ENCODE data around the gene KCND3. TPM values are rescaled to one million over a fixed set of nuclear protein-coding genes. Genes with fewer than 3 reads are reported as not detected.

The KCND3 gene
- total and polyA plus RNA-seq, 2 of the 4 experiments (the other 2 are of a cell fraction), result under 0.01 to 0.03 TPM

- H3K9me3 ChIP-seq (ENCODE audit: control insufficient read depth, insufficient read depth, low read length), result no peaks in the 10 kb centered on the region
- H2BK15ac ChIP-seq (ENCODE audit: low read depth, low read length), result no peak overlapping the region
- in situ Hi-C loops (cut with MboI; ENCODE audit: low sequenced_read_pairs), result no loop called here
- H3K27me3 ChIP-seq (ENCODE audit: control insufficient read depth, insufficient read depth, low read length), result peaks cover 3% of the 10 kb centered on the region
- H3K14ac ChIP-seq (replicated peaks; ENCODE audit: low read depth, low read length), result no peak overlapping the region
- no peak overlapping the region for H4K91ac ChIP-seq (ENCODE audit: insufficient read depth, low read depth, low read length)
- no peaks in the 10 kb centered on the region for H4K20me1 ChIP-seq (ENCODE audit: insufficient read depth, low read length)
- H4K5ac ChIP-seq (ENCODE audit: low read depth, low read length), result no peak overlapping the region
- no peak overlapping the region for H3K4ac ChIP-seq (ENCODE audit: low read depth, low read length)
- POLR2A ChIA-PET (ENCODE audit: unreplicated experiment), result no interaction called here
- H2AK9ac ChIP-seq (replicated peaks; ENCODE audit: low read depth, low read length, poor library complexity), result no peak overlapping the region
- no peak overlapping the region for H3K9ac ChIP-seq (ENCODE audit: low read depth, low read length)
- no peaks in the 10 kb centered on the region for H3K36me3 ChIP-seq (ENCODE audit: control insufficient read depth, insufficient read depth, low read length)
- BruUV-seq (replicated peaks), result no TSS peak
- no peak overlapping the region for H2AFZ ChIP-seq (replicated peaks; ENCODE audit: low read length, poor library complexity)
- no peak for TF ChIP-seq RAD21 (IDR thresholded peaks at IDR 0.05; ENCODE audit: low read length)
- TF ChIP-seq, protein P1, sequence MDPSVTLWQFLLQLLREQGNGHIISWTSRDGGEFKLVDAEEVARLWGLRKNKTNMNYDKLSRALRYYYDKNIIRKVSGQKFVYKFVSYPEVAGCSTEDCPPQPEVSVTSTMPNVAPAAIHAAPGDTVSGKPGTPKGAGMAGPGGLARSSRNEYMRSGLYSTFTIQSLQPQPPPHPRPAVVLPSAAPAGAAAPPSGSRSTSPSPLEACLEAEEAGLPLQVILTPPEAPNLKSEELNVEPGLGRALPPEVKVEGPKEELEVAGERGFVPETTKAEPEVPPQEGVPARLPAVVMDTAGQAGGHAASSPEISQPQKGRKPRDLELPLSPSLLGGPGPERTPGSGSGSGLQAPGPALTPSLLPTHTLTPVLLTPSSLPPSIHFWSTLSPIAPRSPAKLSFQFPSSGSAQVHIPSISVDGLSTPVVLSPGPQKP (IDR thresholded peaks at IDR 0.05; ENCODE audit: borderline replicate concordance, low read depth, low read length), result no peak
- TF ChIP-seq, protein P2, sequence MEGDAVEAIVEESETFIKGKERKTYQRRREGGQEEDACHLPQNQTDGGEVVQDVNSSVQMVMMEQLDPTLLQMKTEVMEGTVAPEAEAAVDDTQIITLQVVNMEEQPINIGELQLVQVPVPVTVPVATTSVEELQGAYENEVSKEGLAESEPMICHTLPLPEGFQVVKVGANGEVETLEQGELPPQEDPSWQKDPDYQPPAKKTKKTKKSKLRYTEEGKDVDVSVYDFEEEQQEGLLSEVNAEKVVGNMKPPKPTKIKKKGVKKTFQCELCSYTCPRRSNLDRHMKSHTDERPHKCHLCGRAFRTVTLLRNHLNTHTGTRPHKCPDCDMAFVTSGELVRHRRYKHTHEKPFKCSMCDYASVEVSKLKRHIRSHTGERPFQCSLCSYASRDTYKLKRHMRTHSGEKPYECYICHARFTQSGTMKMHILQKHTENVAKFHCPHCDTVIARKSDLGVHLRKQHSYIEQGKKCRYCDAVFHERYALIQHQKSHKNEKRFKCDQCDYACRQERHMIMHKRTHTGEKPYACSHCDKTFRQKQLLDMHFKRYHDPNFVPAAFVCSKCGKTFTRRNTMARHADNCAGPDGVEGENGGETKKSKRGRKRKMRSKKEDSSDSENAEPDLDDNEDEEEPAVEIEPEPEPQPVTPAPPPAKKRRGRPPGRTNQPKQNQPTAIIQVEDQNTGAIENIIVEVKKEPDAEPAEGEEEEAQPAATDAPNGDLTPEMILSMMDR (conservative IDR thresholded peaks at IDR 0.05; ENCODE audit: low read depth, low read length), result no peak
- TF ChIP-seq SMC3 (IDR thresholded peaks at IDR 0.05; ENCODE audit: low read depth, low read length), result no peak
- TF ChIP-seq BHLHE40 (IDR thresholded peaks at IDR 0.05; ENCODE audit: low read depth, low read length), result no peak
- TF ChIP-seq MAZ (IDR thresholded peaks at IDR 0.05; ENCODE audit: borderline replicate concordance, low read depth, low read length), result no peak
- no peak for TF ChIP-seq RFX5 (IDR thresholded peaks at IDR 0.05; ENCODE audit: low read depth, low read length)
- no peak for TF ChIP-seq MAFK (IDR thresholded peaks at IDR 0.05; ENCODE audit: low read depth, low read length)
- no peak for TF ChIP-seq NFE2L2 (IDR thresholded peaks at IDR 0.05; ENCODE audit: low read depth, low read length)
- no peak overlapping the region for H3K18ac ChIP-seq (ENCODE audit: low read depth, low read length)
- WGBS, 2 experiments (ENCODE audit: extremely low coverage in 2 of 2, insufficient read length in 1 of 2), result no CpG with 5 or more reads among the region's 5 CpGs
- no peaks in the 10 kb centered on the region; the same call in 1 of the 2 replicates for H3K9me1 ChIP-seq (ENCODE audit: insufficient read depth, low read length)
- CTCF ChIA-PET, result no interaction called here
- H2BK120ac ChIP-seq (ENCODE audit: low read depth, low read length), result no peak overlapping the region
- H3K56ac ChIP-seq (ENCODE audit: extremely low read depth, insufficient read depth, low read length), result no peak overlapping the region
- H2BK5ac ChIP-seq (ENCODE audit: low read depth, low read length, poor library complexity, severe bottlenecking), result no peak overlapping the region
- H3K79me1 ChIP-seq (ENCODE audit: low read depth in 1 of 2, low read length in 2 of 2), result no peaks in the 10 kb centered on the region
- intact Hi-C loops (cut with micrococcal nuclease), result no loop called here
- no peak overlapping the region for H3K27ac ChIP-seq (ENCODE audit: insufficient read depth, low read length)
- no peak overlapping the region for H3K23ac ChIP-seq (ENCODE audit: low read depth, low read length)
- H4K8ac ChIP-seq (ENCODE audit: low read depth in 2 of 2, low read length in 2 of 2), result no peak overlapping the region
- no peak overlapping the region for H2BK20ac ChIP-seq (ENCODE audit: low read depth, low read length)
- no peaks in the 10 kb centered on the region for H3K4me1 ChIP-seq (ENCODE audit: control insufficient read depth, insufficient read depth, low read length)
- ATAC-seq (ENCODE audit: low read depth) (no peak), DNase-seq (no peak)
- no peak overlapping the region for H3K4me3 ChIP-seq (ENCODE audit: insufficient read depth, low read depth, low read length)
- dilution Hi-C loops (cut with HindIII; ENCODE audit: low sequenced_read_pairs, unreplicated experiment), result no loop called here
- no peak overlapping the region for H3K4me2 ChIP-seq (ENCODE audit: low read depth, low read length)
- H2AK5ac ChIP-seq (ENCODE audit: low read depth, low read length), result no peak overlapping the region
These were observed 65.7 kb downstream of the KCND3 start for GRCh38 chr1:111923766-111924165.

All from IMR-90 (cell line).